ENCODE data around the gene LRP1.

Gene LRP1

DNA sequence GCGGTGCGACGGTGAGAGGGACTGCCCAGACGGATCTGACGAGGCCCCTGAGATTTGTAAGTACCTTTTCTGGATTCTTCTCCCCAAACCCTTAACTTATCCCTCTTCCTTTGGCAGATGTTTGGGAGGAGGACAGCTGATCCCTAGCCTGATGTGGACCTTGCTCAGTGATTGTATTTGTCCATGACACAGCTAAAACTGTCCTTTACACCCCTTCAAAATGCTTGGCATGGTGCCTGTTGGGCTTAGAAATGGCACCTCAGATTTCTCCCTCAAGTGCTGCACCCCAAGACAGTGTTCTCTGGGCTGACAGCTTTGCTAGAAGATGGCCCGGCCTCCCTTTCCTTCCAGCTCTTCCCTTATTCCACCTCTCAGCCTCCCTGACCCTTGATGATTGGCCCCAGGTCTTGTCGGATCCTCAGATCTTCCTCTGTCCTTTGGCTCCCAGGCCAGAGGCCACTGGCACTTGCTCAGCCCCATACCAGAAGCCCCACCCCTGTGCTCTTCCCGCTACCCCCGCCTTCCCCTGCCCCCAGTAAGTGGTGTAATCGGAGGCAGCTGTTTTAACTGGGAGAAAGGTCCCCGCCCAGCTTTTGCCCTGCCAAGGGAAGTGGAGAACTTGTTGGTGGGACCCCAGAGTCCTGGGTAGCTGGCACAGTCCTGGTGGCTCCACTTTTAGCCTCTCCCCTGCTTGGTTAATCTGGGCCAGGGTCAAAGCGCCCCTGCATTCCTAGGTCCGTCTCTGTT is 10.4 kb downstream of the LRP1 start:
- DNase-seq: no peak

DNA sequence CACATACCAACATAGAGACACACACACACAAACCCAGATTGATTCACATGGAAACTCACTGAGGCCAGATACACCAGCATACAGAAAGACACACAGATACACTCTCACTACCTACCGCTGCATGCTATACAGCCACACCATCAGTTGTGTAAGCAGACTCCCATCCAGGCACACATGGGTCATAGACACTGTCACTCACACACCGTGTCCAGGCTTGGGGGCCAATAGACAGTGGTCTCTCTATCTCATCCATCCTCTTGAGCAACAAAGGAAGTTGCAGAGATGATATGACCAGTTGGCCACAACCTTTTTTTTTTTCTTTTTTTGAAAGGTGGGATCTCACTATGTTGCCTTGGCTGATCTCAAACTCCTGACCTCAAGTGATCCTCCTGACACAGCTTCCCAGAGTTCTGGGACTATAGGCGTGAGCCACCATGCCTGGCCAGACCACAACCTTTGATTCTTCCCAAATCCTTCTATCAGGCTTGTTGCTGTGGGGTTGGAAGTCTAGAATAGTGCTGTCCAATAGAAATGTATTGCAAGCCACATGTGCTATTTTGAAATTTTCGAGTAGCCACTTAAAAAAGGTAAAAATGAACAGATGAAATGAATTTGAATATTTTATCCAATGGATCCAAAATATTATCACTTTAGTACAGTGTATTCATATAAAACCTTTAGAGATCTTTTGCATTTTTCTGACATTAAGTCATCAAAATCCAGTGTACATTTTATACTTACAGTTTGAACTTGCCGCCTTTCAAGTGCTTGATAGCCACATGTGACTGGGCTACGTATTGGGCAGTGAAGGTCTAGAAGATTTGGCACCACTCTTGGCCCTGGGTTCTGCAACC is 11.7 kb downstream of the LRP1 start:
- DNase-seq: no peak

DNA sequence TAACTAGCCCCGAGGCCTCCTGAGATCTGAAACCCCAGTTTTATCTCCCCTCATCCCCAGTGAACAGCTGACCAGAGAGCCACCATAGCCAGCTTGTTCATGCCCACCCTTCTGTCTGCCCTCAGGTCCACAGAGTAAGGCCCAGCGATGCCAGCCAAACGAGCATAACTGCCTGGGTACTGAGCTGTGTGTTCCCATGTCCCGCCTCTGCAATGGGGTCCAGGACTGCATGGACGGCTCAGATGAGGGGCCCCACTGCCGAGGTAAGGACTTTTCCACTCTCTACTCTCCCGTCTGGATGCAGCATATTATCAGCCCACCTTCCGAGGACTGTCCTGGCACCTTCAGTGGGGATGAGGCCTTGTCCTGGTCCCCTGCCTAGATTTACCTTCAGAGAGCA is 13.0 kb downstream of the LRP1 start:
- DNase-seq: no peak

DNA sequence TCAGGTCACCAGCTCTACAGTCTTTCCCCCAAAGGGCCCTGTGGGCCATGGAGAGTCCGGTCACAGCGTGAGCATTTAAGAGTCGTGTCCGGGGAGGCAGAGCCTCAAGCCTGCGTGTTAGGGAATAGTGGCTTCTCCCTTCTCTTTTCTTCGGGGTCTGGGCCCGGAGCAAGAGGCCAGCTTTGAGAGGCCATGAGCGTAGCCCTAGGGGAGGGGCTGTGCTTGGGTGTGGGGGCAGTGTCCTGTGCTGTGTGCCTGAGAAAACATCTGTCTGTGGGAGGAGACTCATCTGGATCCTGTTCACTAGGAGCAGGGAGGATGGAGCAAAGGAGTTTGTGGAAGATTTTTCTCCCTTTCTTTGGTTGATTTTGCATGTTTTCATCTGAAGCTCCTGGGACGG is 13.8 kb downstream of the LRP1 start:
- no peak for DNase-seq

DNA sequence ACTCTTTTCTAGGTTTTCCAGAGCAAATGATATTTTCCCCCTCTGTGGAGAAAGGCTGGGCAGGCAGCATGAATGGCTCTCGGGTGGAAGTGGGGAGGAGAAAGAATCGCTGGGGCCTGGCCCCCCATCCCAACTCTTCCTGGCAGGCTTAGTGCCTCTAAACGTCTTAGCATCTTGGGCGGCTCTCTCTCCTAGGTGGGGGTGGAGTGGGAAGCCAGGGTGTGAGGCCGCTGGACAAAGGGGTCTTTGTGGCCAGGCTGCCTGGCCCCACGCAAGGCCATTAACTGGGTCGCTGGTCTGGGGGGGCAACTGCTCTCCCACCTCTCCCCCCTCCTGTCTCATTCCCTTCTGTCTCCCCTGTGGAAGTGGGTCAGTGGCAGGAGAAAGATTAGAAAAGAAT is 14.4 kb downstream of the LRP1 start:
- DNase-seq: no peak

DNA sequence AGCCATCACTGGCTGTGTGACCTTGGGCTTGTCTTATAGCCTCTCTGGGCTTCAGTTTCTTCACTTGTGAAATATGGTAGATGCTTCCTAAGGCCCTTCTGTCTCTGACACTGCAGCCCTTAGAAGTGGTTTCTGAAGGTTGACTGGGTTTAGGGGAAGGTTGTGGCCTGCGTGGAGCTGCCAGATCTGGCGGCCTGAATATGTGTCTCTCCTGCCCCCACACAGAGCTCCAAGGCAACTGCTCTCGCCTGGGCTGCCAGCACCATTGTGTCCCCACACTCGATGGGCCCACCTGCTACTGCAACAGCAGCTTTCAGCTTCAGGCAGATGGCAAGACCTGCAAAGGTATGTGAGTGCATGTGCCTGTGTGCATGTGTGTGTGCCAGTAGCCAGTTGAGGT is 15.2 kb downstream of the LRP1 start:
- no peak for DNase-seq

DNA sequence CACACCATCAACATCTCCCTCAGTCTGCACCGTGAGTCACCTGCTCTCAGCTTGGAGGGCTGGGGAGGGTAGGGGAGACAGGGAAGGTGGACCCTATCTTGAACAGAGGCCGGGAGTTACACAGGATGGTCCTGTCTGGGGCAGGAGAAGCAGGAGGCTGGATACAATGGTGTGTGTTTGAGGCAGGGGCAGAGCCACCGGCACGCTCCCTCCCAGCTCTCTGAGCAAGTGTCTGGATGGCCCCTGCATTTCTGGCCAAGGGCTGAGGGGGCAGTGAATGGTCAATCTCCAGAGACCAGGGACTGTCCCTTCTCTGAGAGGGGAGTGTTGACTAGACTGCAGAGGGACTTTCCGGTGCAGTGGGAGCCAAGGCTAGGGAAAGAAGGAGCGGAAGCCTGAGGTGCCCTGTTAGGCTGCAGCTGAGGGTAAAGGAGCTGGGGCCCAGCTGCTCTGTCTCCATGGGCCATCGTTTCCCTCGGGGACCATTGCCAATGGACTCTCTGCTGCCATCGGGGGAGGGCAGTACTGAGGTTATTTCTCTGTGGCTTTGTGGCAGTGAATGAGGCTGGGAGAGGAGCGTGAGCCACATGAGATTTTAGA is 17.3 kb downstream of the LRP1 start:
- no peak for DNase-seq

DNA sequence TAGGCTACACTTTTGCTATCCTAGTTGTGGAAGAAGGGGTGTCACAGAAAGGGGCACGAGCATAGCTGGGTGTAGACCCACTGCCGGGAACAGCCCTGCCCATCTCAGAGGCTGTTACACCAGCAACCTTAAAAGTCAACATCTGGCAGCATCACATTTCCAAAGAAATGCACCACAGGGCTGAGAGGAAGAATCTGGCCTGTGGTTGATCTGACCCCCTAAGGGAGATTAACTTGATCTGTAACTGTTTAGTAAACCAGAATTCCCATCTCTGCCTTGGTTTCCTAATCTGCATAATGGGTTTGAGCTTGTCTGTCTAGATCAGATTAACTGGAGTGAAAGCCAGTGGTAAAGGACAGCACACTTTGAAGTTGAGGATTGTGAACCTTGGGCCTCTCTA is 17.8 kb downstream of the LRP1 start:
- no peak for DNase-seq

DNA sequence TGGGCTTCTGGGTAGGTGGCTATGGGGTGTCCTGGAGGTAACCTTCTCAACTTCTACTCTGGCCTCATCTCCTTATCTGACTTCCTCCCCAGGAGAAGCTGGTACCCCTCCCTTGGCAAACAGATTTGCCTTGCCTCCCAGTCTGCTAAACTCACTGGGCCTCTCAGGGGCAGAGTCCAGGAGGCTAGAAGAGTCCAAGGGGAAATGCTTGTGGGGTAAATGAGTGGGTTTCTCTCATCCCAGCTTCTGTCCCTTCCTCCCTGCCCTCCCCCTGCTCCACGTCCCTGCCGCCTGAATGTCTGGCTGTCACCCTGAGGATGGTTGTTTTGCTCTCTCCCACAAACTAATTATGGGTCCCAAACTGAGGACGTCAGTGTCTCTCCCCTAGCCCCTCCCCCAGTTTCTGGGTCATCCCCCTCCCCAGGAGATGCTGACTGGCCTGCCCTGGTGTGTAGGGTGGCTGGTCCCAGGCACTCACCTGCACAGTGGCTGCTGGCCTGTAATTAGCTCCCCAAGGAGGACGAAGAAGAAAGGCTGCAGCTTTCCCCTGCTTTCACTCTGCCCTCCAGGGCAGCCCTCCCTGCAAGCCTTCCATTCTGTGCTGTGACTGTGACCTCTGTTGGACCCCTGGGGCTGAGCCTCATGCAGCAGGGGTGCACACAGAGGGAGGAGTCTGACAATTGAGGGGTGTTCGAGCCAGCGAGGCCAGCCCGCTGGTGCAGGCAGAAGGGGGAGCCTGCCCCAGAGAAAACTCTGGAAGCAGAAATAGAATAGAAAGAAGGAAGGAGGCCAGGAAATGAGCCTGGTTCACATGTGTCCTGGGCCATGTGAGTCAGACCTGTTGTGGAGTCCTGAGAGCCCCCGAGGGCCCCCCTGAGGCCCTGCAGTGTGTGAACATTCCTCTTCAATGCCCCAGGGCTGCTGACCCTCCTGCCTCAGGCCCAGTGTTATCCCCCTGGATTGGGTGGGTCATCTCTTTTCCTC is 19.0 kb downstream of the LRP1 start, which contains the start of gene LRP1-AS:
Gene LRP1-AS, minus strand, starts transcription at position 659 of the 984 bp plus-strand sequence.
- DNase-seq: no peak

DNA sequence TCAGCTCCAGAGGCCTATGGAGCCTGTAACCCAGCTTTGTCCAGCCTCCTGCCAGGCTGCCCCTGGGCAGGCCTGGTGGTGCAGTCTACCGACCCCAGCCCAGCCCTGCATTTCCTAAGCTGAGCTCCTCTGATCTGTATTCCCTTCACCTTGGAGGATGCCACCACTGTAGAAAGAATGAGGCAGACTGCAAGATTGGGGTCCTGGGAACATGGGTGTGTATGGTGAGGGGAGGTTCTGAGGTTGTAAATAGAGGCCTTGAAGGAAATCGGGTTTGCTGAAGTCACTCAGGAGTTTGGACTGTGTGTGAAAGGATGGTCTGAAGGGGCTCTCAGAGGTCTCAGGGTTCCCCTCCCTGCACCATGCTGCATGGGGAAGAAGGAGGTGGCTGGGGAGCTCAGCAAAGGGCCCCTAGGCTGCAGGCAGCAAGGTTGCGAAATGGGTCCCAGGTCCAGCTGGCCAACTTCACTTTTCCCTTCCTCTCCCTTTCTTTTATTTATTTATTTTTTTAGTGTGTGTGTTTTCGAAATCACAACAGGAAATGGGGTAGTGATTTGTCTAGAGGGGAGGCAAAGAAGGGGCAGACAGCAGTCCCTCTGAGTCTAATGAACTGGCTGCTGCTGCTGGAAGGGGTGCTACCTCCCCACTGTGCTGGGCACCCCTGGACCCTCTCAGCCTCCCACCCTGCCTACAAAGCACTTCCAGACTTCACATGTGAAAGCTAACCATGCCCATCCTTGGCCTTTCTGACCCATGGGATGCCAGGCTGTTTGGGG is 20.4 kb downstream of the LRP1 start:
- no peak for DNase-seq

DNA sequence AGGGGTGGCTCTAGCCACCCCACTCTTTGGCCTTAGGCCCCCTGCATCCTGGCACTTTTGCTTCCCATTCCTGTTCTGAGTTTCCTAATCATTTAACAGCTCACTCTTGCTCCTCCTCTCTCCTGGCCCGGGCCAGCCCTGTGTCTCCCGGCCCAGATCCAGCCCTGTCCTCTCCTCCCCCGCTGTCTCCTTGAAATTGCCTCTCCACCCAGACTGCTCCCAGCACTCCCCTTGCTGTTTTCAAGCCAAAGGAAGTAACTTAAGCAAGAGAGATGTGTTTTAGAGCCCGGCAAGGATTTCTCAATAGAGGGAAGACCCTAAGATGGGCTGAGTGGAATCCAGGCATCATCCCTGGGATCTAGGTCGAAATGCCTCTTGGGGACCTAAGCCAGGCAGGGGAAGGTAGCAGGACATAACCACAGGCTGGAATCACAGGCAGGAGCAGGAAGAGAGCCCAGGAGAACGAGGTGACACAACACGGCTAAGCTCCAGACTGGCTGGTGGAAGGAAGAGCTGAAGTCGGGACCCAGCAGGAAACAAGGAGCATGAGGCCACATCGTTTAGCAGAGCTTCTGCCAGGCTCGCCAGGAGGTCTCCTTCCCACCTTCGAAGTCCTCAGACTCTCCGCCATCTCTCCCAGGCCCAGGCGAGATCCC is 21.1 kb downstream of the LRP1 start:
- no peak for DNase-seq

DNA sequence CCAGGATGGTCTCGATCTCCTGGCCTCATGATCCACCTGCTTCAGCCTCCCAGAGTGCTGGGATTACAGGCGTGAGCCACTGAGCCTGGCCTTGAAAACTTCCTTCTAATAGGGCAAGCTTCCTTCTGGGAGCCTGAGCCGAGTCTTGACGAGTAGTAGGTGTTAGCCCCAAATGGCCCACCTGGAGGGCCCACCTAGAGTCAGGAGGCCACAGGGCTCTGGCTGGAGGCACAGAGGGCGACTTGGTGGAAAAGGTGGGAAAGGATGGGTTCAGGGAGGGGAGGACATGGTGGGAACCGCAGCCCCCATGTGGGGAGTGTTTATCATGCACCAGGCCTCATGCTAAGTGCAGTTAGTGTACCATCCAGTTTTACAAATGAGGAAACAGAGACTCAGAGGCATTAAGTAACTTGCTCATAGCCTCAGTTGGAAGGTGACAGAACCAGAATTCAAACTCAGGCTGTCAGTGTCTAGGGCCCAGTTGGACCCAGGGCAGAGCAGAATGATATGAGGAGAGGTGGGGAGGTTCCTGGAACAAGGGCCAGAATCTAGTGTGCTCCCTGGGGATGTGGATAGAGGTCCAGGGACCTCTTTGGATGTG is 22.2 kb downstream of the LRP1 start:
- DNase-seq: no peak

DNA sequence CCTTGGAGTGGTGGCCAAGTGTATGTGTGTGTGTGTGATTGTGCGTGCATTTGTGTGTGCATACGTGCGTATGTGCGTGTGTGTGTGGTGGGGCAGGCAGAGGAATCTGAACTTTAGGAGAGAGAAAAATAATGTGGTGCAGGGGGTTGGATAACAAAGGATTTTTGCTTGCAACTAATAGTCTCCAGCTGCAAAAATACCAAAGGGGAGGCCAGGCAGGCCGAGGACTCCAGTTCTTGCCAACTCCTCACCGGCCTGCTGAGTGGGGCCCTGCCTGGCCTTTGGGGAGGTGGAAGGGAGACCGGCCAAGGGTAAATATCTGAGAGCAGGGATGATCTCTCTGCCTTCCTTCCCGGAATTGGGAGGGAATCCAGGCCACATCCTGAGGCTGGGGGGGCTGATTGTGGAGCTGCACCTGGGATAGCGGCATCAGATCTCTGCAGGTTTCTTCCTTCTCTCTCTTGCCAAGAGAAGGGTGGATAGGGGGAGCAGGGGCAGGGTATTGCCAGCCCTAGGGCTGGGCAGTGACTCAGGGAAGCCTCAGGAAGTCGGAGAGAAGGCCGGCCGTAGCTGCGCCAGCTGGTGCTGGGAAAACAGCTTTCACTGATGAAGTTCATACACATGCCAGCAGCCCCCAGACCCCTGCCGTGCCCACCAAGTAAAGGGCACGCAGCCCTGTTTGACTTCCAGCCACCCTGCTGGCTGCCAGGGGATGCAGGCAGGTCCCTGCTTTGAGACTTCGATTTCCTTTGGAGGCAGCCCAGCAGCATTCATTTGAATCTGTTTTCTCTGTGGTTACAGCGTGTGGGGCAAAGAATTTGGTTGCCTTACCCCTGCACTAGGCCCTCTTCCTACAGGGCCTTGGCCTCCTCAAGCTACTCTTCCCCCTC is 23.7 kb downstream of the LRP1 start:
- DNase-seq: no peak

DNA sequence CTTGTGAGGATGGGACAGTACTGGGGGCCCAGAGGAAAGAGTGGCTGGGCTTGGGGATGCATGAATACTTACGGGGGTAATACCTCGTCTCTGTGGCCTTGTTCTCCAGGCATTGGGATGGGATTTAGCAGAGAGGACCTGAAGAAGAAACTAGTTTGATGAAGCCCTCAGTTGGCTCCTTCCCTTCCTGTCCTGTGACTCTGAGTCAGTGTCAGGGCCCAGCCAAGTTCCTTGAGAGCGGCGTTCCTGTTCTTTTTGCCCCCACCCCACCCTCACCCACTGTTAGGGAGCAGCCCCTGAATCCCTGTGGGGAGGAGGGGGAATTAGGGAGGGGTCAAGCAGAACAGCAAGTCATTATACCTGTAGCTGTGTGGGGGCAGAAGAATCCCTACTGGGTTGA is 24.4 kb downstream of the LRP1 start:
- no peak for DNase-seq

DNA sequence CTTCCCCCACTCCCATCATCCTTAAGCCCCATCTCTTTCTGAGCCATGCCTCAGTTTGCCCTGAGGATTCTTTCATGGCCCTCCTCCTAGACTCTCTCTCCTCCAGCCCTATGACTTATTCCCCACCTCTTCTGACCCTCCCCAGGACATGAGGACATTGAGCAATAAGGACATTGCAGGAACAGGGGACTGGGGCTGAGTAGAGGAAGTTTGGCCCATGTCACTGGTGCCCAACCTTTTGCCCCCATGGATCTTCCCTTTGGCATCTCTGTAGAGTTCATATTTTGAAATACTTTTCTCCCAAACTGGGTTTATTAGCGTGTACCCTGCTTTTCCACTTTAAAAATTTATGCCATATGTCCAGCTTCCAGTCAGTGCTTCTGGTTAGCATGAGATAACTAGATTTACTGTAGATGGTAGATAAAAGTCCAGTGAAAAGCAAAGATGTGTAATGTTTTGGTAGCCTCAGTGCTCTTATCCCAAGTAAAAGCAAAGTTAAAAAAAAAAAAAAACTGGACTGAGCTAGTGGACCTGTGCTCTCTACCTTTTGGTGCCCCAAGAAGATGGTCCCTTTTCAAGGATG is 25.2 kb downstream of the LRP1 start:
- DNase-seq: no peak

DNA sequence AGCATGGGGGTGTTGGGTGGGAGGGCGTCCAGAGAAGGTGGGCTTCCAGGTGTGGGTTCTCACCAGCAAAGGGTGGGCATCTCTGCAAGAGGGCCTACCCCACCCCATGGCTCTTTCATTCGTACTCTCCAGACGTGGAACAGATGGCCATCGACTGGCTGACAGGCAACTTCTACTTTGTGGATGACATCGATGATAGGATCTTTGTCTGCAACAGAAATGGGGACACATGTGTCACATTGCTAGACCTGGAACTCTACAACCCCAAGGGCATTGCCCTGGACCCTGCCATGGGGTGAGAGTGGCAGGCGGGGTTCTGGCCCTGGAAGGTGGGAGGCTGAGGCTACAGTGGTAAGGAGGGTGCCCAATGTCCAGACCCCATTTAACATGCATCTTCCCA is 25.8 kb downstream of the LRP1 start:
- DNase-seq: no peak

DNA sequence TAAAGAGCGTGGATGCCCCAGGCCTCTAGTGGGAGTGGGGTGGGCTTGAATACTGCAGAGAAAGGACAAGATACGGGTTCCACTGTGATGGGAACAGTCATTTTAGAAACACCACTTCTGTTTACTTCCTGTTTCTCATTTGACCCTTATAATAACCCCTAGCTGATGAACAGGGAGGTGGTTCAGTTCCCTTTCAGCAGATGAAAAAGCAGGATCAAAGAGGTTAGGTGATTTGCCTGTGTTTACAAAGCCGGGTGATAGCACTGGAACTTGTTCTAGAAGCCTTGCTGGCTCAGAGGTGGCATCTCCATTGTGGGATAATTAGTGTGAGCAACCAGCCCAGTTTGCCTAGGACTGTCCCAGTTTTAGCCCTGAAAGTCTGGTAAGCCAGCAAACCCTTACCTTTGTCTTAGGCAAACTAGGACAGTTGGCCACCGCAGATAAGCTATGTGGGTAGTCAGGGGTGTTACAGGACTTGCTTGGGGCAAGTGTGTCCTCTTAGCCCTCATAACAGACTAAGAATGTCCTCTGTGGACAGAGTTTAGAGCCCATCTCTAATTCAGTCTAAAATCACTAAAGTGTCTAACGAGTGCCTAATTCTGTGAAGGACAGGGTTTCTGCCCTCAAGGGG is 26.6 kb downstream of the LRP1 start:
- no peak for DNase-seq

DNA sequence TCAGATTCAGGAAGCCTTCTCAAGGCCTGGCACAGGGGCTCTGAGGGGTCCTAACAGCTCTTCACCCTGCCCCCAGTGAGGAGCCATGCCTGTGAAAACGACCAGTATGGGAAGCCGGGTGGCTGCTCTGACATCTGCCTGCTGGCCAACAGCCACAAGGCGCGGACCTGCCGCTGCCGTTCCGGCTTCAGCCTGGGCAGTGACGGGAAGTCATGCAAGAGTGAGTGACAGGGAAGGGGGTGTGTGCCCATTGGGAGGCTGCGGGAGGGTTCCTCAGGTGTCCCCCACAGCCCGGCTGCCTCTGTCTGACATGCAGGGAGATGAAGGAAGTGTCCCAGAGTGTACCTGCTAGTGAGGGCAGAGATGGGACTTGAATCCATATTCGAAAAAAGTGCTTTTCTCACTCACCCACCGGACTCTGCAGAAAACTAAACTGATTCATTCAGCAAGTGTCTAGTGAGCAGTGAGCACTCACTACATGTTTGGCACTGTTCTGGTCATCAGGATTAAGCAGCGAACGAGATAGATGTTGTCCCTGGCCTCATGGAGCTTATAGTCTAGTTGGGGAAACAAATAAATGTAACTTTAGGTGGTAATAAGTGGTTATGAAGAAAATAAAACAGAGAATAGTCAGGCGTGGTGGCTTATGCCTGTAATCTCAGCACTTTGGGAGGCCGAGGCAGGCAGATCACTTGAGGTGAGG is 28.6 kb downstream of the LRP1 start:
- no peak for DNase-seq

Measured in stimulated activated CD4-positive, alpha-beta T cell treated with anti-CD3 and anti-CD28 coated beads, Interleukin-2, amount 100 ng/mL, for 48 hours (primary cell).